HEK293 (cell line): ENCODE measurements around the gene DOP1B.
A peak's percentile ranks its signal among the peaks of the same experiment; 100 is the strongest.

Experiments used
- ELK4 ChIP-seq: IDR thresholded peaks from 2 replicates; pipeline ENCODE4 v1.6.1; 2011; ENCODE audit warnings: mild to moderate bottlenecking, low read depth, low read length, borderline replicate concordance
- GLIS2 ChIP-seq: fragments of 450-650 bp; formaldehyde crosslinking; IDR thresholded peaks from 2 replicates; pipeline ENCODE4 v1.5.1; 2016; ENCODE audit warnings: missing biosample characterization, missing genetic modification characterization
- HOXC10 ChIP-seq: sonication (generic); formaldehyde crosslinking; IDR thresholded peaks from 2 replicates; pipeline ENCODE4 v1.8.1; 2023; ENCODE audit warnings: mild to moderate bottlenecking, missing genetic modification reagents
- IKZF3 ChIP-seq: fragments of 450-650 bp; IDR thresholded peaks from 2 replicates; pipeline ENCODE4 v1.5.0; 2018; ENCODE audit warnings: missing biosample characterization, mild to moderate bottlenecking, missing genetic modification characterization, moderate library complexity
- KLF10 ChIP-seq: fragments of 450-650 bp; IDR thresholded peaks from 2 replicates; pipeline ENCODE4 v1.5.1; 2018; ENCODE audit warnings: missing biosample characterization, mild to moderate bottlenecking, missing genetic modification characterization
- KLF8 ChIP-seq: fragments of 450-650 bp; formaldehyde crosslinking; IDR thresholded peaks from 2 replicates; pipeline ENCODE4 v1.5.1; 2016; ENCODE audit warnings: missing biosample characterization, missing genetic modification characterization
- PATZ1 ChIP-seq: fragments of 450-650 bp; formaldehyde crosslinking; IDR thresholded peaks from 2 replicates; pipeline ENCODE4 v1.5.1; 2016; ENCODE audit warnings: missing biosample characterization, missing genetic modification characterization
- REPIN1 ChIP-seq: fragments of 450-650 bp; formaldehyde crosslinking; IDR thresholded peaks from 2 replicates; pipeline ENCODE4 v1.5.1; 2017; ENCODE audit warnings: missing biosample characterization, missing genetic modification characterization, low read depth
- ZBTB10 ChIP-seq: fragments of 450-650 bp; formaldehyde crosslinking; IDR thresholded peaks from 2 replicates; pipeline ENCODE4 v1.5.1; 2016; ENCODE audit warnings: missing biosample characterization, missing genetic modification characterization
- ZBTB17 ChIP-seq: fragments of 450-650 bp; formaldehyde crosslinking; IDR thresholded peaks from 2 replicates; pipeline ENCODE4 v1.5.1; 2016; ENCODE audit warnings: missing biosample characterization, missing genetic modification characterization
- ZBTB44 ChIP-seq: fragments of 450-650 bp; IDR thresholded peaks from 2 replicates; pipeline ENCODE4 v1.5.1; 2018; ENCODE audit warnings: missing biosample characterization, mild to moderate bottlenecking, missing genetic modification characterization
- ZBTB8A ChIP-seq: fragments of 450-650 bp; formaldehyde crosslinking; IDR thresholded peaks from 2 replicates; pipeline ENCODE4 v1.5.1; 2016; ENCODE audit warnings: missing biosample characterization, missing genetic modification characterization
- ZNF133 ChIP-seq: fragments of 450-650 bp; formaldehyde crosslinking; IDR thresholded peaks from 2 replicates; pipeline ENCODE4 v1.5.1; 2016; ENCODE audit warnings: missing biosample characterization, missing genetic modification characterization
- ZNF140 ChIP-seq: fragments of 450-650 bp; formaldehyde crosslinking; IDR thresholded peaks from 2 replicates; pipeline ENCODE4 v1.5.1; 2016; ENCODE audit warnings: missing biosample characterization, missing genetic modification characterization
- ZNF223 ChIP-seq: fragments of 450-650 bp; formaldehyde crosslinking; IDR thresholded peaks from 2 replicates; pipeline ENCODE4 v1.5.1; 2016; ENCODE audit warnings: missing biosample characterization, missing genetic modification characterization
- ZNF266 ChIP-seq: fragments of 450-650 bp; formaldehyde crosslinking; IDR thresholded peaks from 2 replicates; pipeline ENCODE4 v1.5.1; 2016; ENCODE audit warnings: missing biosample characterization, missing genetic modification characterization, low read depth
- ZNF335 ChIP-seq: fragments of 450-650 bp; formaldehyde crosslinking; conservative IDR thresholded peaks from 2 replicates; pipeline ENCODE4 v1.5.1; 2016; ENCODE audit warnings: missing biosample characterization, missing genetic modification characterization
- ZNF341 ChIP-seq: fragments of 450-650 bp; formaldehyde crosslinking; IDR thresholded peaks from 2 replicates; pipeline ENCODE4; 2016; ENCODE audit warnings: low read depth, missing biosample characterization, missing genetic modification characterization
- ZNF350 ChIP-seq: fragments of 450-650 bp; formaldehyde crosslinking; IDR thresholded peaks from 2 replicates; pipeline ENCODE4 v1.5.0; 2017; ENCODE audit warnings: missing biosample characterization, mild to moderate bottlenecking, missing genetic modification characterization
- ZNF449 ChIP-seq: fragments of 450-650 bp; formaldehyde crosslinking; IDR thresholded peaks from 2 replicates; pipeline ENCODE4 v1.5.1; 2017; ENCODE audit warnings: missing biosample characterization, mild to moderate bottlenecking, missing genetic modification characterization, moderate library complexity
- ZNF513 ChIP-seq: fragments of 450-650 bp; IDR thresholded peaks from 2 replicates; pipeline ENCODE4 v1.5.1; 2018; ENCODE audit warnings: missing biosample characterization, missing genetic modification characterization
- ZNF529 ChIP-seq: fragments of 450-650 bp; formaldehyde crosslinking; IDR thresholded peaks from 2 replicates; pipeline ENCODE4 v1.5.1; 2017; ENCODE audit warnings: missing genetic modification characterization, missing biosample characterization; ENCODE audit not compliant: insufficient replicate concordance
- ZNF596 ChIP-seq: fragments of 450-650 bp; IDR thresholded peaks from 2 replicates; pipeline ENCODE4 v1.5.0; 2018; ENCODE audit warnings: missing biosample characterization, mild to moderate bottlenecking, missing genetic modification characterization, moderate library complexity
- ZSCAN30 ChIP-seq: fragments of 450-650 bp; IDR thresholded peaks from 2 replicates; pipeline ENCODE4 v1.5.1; 2018; ENCODE audit warnings: missing biosample characterization, mild to moderate bottlenecking, missing genetic modification characterization, moderate library complexity
- ZSCAN5A ChIP-seq: fragments of 450-650 bp; formaldehyde crosslinking; IDR thresholded peaks from 2 replicates; pipeline ENCODE4 v1.5.1; 2016; ENCODE audit warnings: missing biosample characterization, missing genetic modification characterization

The DOP1B gene

GRCh38 chr21:36156815-36157670 is at the start of gene DOP1B (continued):
- TF ChIP-seq PATZ1 (tag by site-specific recombination) (peak; percentile 62), HOXC10 (CRISPR knock-in tag) (no peak), IKZF3 (tag by site-specific recombination) (peak; percentile 93), ZNF223 (tag by site-specific recombination) (peak; percentile 15; the same call in 1 of the 2 replicates), ZNF529 (tag by site-specific recombination) (no peak), ZNF596 (tag by site-specific recombination) (peak; percentile 58; the same call in 1 of the 2 replicates), ZSCAN30 (tag by site-specific recombination) (peak; percentile 86; the same call in 1 of the 2 replicates), ZBTB44 (tag by site-specific recombination) (peak; percentile 25; the same call in 1 of the 2 replicates), ZBTB10 (tag by site-specific recombination) (peak; percentile 17; the same call in 1 of the 2 replicates), ZNF449 (tag by site-specific recombination) (peak; percentile 58; the same call in 1 of the 2 replicates), ZNF335 (tag by site-specific recombination) (peak; percentile 93), KLF10 (peak; percentile 74), ZNF513 (peak; percentile 60; the same call in 1 of the 2 replicates), GLIS2 (tag by site-specific recombination) (no peak; the same call in 1 of the 2 replicates), ZNF341 (tag by site-specific recombination) (peak; percentile 98), ZNF266 (tag by site-specific recombination) (no peak), ELK4 (no peak), ZBTB8A (tag by site-specific recombination) (peak; percentile 94), ZNF140 (tag by site-specific recombination) (no peak), ZSCAN5A (peak; percentile 89; the same call in 1 of the 2 replicates), KLF8 (tag by site-specific recombination) (peak; percentile 43; the same call in 1 of the 2 replicates), ZNF133 (tag by site-specific recombination) (no peak), ZBTB17 (0 out of 2 replicates have a peak, but pooled peaks have one; percentile 25), ZNF350 (no peak), REPIN1 (peak; percentile 56; the same call in 1 of the 2 replicates)
